Esophagus muscularis mucosa (tissue), 4 donors: ENCODE measurements around the gene TSEN2.

Experiments used
- CTCF ChIP-seq, 3 experiments: fragments of 200-600 bp in 2 of 3; fragments of 450-650 bp in 1 of 3; sonication (generic) in 2 of 3; IDR thresholded peaks; one replicate each; pipeline ENCODE4 v1.5.1; 2017 to 2019; ENCODE audit warnings: antibody characterized with exemption in 3 of 3, mild to moderate bottlenecking in 2 of 3, moderate library complexity in 1 of 3
- EP300 ChIP-seq: sonication (generic); formaldehyde crosslinking; IDR thresholded peaks from one replicate; pipeline ENCODE4 v1.6.1; 2017; ENCODE audit warnings: antibody characterized with exemption
- POLR2A ChIP-seq: fragments of 450-650 bp; IDR thresholded peaks from one replicate; pipeline ENCODE4 v1.6.1; 2017; ENCODE audit warnings: antibody characterized with exemption, moderate library complexity, mild to moderate bottlenecking, low read depth

GRCh38 chr3:12557473-12558100, 73.3 kb downstream of the TSEN2 start:
- TF ChIP-seq CTCF (IDR thresholded peaks at IDR 0.05) (no peak), EP300 (no peak), POLR2A (no peak)
